Endothelial cell (in vitro differentiated cells): ENCODE results near the gene RBM19. TPM values are rescaled to one million over a fixed set of nuclear protein-coding genes. Genes with fewer than 3 reads are reported as not detected.

Experiments used
- DNase-seq: peaks from one replicate; pipeline ENCODE4 v3.0.0; 2021; ENCODE audit warnings: low spot score
- H3K27ac Mint-ChIP-seq: one replicate; pipeline ENCODE4 v1.8.0; 2021; ENCODE audit warnings: mixed read lengths, inconsistent platforms; ENCODE audit not compliant: unreplicated experiment
- H3K27me3 Mint-ChIP-seq: one replicate; pipeline ENCODE4 v1.8.0; 2021; ENCODE audit warnings: mild to moderate bottlenecking, moderate library complexity, mixed read lengths, inconsistent platforms; ENCODE audit not compliant: unreplicated experiment
- H3K36me3 Mint-ChIP-seq: one replicate; pipeline ENCODE4 v1.8.0; 2021; ENCODE audit warnings: mild to moderate bottlenecking, low read depth, mixed read lengths, inconsistent platforms; ENCODE audit not compliant: unreplicated experiment
- H3K4me1 Mint-ChIP-seq: one replicate; pipeline ENCODE4 v1.8.0; 2021; ENCODE audit warnings: mild to moderate bottlenecking, mixed read lengths, inconsistent platforms; ENCODE audit not compliant: unreplicated experiment
- H3K4me3 Mint-ChIP-seq: one replicate; pipeline ENCODE4 v1.8.0; 2021; ENCODE audit warnings: mild to moderate bottlenecking, mixed read lengths, inconsistent platforms; ENCODE audit not compliant: unreplicated experiment
- H3K9me3 Mint-ChIP-seq: one replicate; pipeline ENCODE4 v1.8.0; 2021; ENCODE audit warnings: mixed read lengths, inconsistent platforms; ENCODE audit not compliant: unreplicated experiment
- CTCF ChIP-seq: fragments of 200-600 bp; sonication (generic); IDR thresholded peaks from one replicate; pipeline ENCODE4 v1.5.0; 2021; ENCODE audit warnings: antibody characterized with exemption; ENCODE audit not compliant: unreplicated experiment
- total RNA-seq: library from RNA; stranded (reverse); fragmentation: NEBNext Ultra II Directional; extraction: Animal tissue kit (Norgen Biotek cat#: 25700); gene quantifications from one replicate; pipeline ENCODE4 v1.2.1, GENCODE V29; 2021; ENCODE audit not compliant: unreplicated experiment

Gene RBM19
- total RNA-seq, 1 donor from 2014 or later, result 27.4 TPM

GRCh38 chr12:113896194-113896593 is 69.9 kb downstream of the RBM19 start:
- no peaks in the 10 kb centered on the region for H3K4me1 Mint-ChIP-seq
- H3K36me3 Mint-ChIP-seq, result no peaks in the 10 kb centered on the region
- H3K9me3 Mint-ChIP-seq, result no peaks in the 10 kb centered on the region
- no peaks in the 10 kb centered on the region for H3K27me3 Mint-ChIP-seq
- DNase-seq, result no peak
- no peak for TF ChIP-seq CTCF
- no peak overlapping the region for H3K27ac Mint-ChIP-seq
- H3K4me3 Mint-ChIP-seq, result no peak overlapping the region

- no peaks in the 10 kb centered on the region for H3K36me3 Mint-ChIP-seq
- DNase-seq, result no peak
- no peaks in the 10 kb centered on the region for H3K9me3 Mint-ChIP-seq
- no peak for TF ChIP-seq CTCF
- no peak overlapping the region for H3K27ac Mint-ChIP-seq
- H3K4me1 Mint-ChIP-seq, result peaks cover 3% of the 10 kb centered on the region
- H3K4me3 Mint-ChIP-seq, result no peak overlapping the region
- no peaks in the 10 kb centered on the region for H3K27me3 Mint-ChIP-seq
Measured at GRCh38 chr12:113895176-113895575, 70.9 kb downstream of the RBM19 start.

- no peak overlapping the region for H3K27ac Mint-ChIP-seq
- no peak overlapping the region for H3K4me3 Mint-ChIP-seq
- H3K27me3 Mint-ChIP-seq, result no peaks in the 10 kb centered on the region
- no peaks in the 10 kb centered on the region for H3K36me3 Mint-ChIP-seq
- peaks cover 5% of the 10 kb centered on the region for H3K4me1 Mint-ChIP-seq
- DNase-seq, result no peak
- H3K9me3 Mint-ChIP-seq, result no peaks in the 10 kb centered on the region
- no peak for TF ChIP-seq CTCF
Measured at GRCh38 chr12:113894697-113895096, 71.4 kb downstream of the RBM19 start.

- DNase-seq, result no peak
- Mint-ChIP-seq H3K27ac (no peak overlapping the region), H3K27me3 (no peaks in the 10 kb centered on the region), H3K4me1 (peaks cover 9% of the 10 kb centered on the region), H3K4me3 (no peak overlapping the region), H3K36me3 (peaks cover 4% of the 10 kb centered on the region), H3K9me3 (no peaks in the 10 kb centered on the region)
- no peak for TF ChIP-seq CTCF
Measured at GRCh38 chr12:113893221-113893620, 72.9 kb downstream of the RBM19 start.

- DNase-seq, result no peak
- H3K4me3 Mint-ChIP-seq, result no peak overlapping the region
- no peak for TF ChIP-seq CTCF
- no peaks in the 10 kb centered on the region for H3K27me3 Mint-ChIP-seq
- H3K36me3 Mint-ChIP-seq, result peaks cover 4% of the 10 kb centered on the region
- H3K27ac Mint-ChIP-seq, result no peak overlapping the region
- H3K4me1 Mint-ChIP-seq, result peaks cover 9% of the 10 kb centered on the region
- no peaks in the 10 kb centered on the region for H3K9me3 Mint-ChIP-seq
Measured at GRCh38 chr12:113892556-113892955, 73.6 kb downstream of the RBM19 start.
